ENCODE data around the gene BIRC3. TPM values are rescaled to one million over a fixed set of nuclear protein-coding genes. Genes with fewer than 3 reads are reported as not detected.

BIRC3 gene
- total RNA-seq, 3 donors from 2014 or later: 2.6 to 30.0 (median 10.8) TPM

- no peaks in the 10 kb centered on the region for H3K9me3 ChIP-seq
- TF ChIP-seq POLR2AphosphoS5 (IDR thresholded peaks at IDR 0.05) (no peak), POLR2A (IDR thresholded peaks at IDR 0.05) (no peak), CTCF (IDR thresholded peaks at IDR 0.05) (no peak)
- no peaks in the 10 kb centered on the region for H3K36me3 ChIP-seq
- no peak overlapping the region for H3K27ac ChIP-seq
- no peak overlapping the region for H3K4me3 ChIP-seq
- intact Hi-C loops (cut with DNase I; ENCODE audit: low total_unique reads): no loop called here
- H3K4me1 ChIP-seq: no peaks in the 10 kb centered on the region
- no peak for DNase-seq (ENCODE audit: low spot score in 2 of 2)
- no peaks in the 10 kb centered on the region for H3K27me3 ChIP-seq
These were observed 47.4 kb upstream of the BIRC3 start for GRCh38 chr11:102269927-102270326.

GRCh38 chr11:102272047-102272824, 45.0 kb upstream of the BIRC3 start:
- TF ChIP-seq CTCF (IDR thresholded peaks at IDR 0.05): no peak
- TF ChIP-seq POLR2AphosphoS5 (IDR thresholded peaks at IDR 0.05): no peak
- TF ChIP-seq POLR2A (IDR thresholded peaks at IDR 0.05): no peak
- no peaks in the 10 kb centered on the region for H3K27me3 ChIP-seq
- intact Hi-C loops (cut with DNase I; ENCODE audit: low total_unique reads): no loop called here
- H3K4me1 ChIP-seq: no peaks in the 10 kb centered on the region
- no peak for DNase-seq (ENCODE audit: low spot score in 2 of 2)
- H3K9me3 ChIP-seq: no peaks in the 10 kb centered on the region
- H3K36me3 ChIP-seq: no peaks in the 10 kb centered on the region
- H3K27ac ChIP-seq: no peak overlapping the region
- no peak overlapping the region for H3K4me3 ChIP-seq

GRCh38 chr11:102274628-102275027, 42.7 kb upstream of the BIRC3 start:
- no peaks in the 10 kb centered on the region for H3K27me3 ChIP-seq
- no peak for TF ChIP-seq POLR2A (IDR thresholded peaks at IDR 0.05)
- no peak for TF ChIP-seq CTCF (IDR thresholded peaks at IDR 0.05)
- no peak for TF ChIP-seq POLR2AphosphoS5 (IDR thresholded peaks at IDR 0.05)
- no peaks in the 10 kb centered on the region for H3K36me3 ChIP-seq
- no peaks in the 10 kb centered on the region for H3K4me1 ChIP-seq
- no peak for DNase-seq (ENCODE audit: low spot score in 2 of 2)
- H3K4me3 ChIP-seq: no peak overlapping the region
- no peaks in the 10 kb centered on the region for H3K9me3 ChIP-seq
- H3K27ac ChIP-seq: no peak overlapping the region
- intact Hi-C loops (cut with DNase I; ENCODE audit: low total_unique reads): no loop called here

- no peak for TF ChIP-seq CTCF (IDR thresholded peaks at IDR 0.05)
- TF ChIP-seq POLR2AphosphoS5 (IDR thresholded peaks at IDR 0.05): no peak
- TF ChIP-seq POLR2A (IDR thresholded peaks at IDR 0.05): no peak
- DNase-seq (ENCODE audit: low spot score in 2 of 2): no peak
- no peaks in the 10 kb centered on the region for H3K36me3 ChIP-seq
- no peak overlapping the region for H3K4me3 ChIP-seq
- no peak overlapping the region for H3K27ac ChIP-seq
- intact Hi-C loops (cut with DNase I; ENCODE audit: low total_unique reads): no loop called here
- no peaks in the 10 kb centered on the region for H3K27me3 ChIP-seq
- no peaks in the 10 kb centered on the region for H3K9me3 ChIP-seq
- no peaks in the 10 kb centered on the region for H3K4me1 ChIP-seq
These were observed 40.9 kb upstream of the BIRC3 start for GRCh38 chr11:102276362-102276761.

GRCh38 chr11:102276783-102277182, 40.5 kb upstream of the BIRC3 start:
- H3K4me1 ChIP-seq: no peaks in the 10 kb centered on the region
- H3K36me3 ChIP-seq: no peaks in the 10 kb centered on the region
- no peaks in the 10 kb centered on the region for H3K9me3 ChIP-seq
- no peak overlapping the region for H3K4me3 ChIP-seq
- H3K27me3 ChIP-seq: no peaks in the 10 kb centered on the region
- DNase-seq (ENCODE audit: low spot score in 2 of 2): no peak
- intact Hi-C loops (cut with DNase I; ENCODE audit: low total_unique reads): no loop called here
- no peak overlapping the region for H3K27ac ChIP-seq
- no peak for TF ChIP-seq POLR2AphosphoS5 (IDR thresholded peaks at IDR 0.05)
- no peak for TF ChIP-seq CTCF (IDR thresholded peaks at IDR 0.05)
- no peak for TF ChIP-seq POLR2A (IDR thresholded peaks at IDR 0.05)

Data from breast epithelium (tissue), 4 donors.